HG03558 (cell line): ENCODE measurements around the gene USP32.
A peak's percentile ranks its signal among the peaks of the same experiment; 100 is the strongest.
"Not testable (repeated sequence)": the region's sequence is repeated elsewhere in the genome, so short reads cannot be mapped to it uniquely, and the experiment has no call there.

Experiments used
- ATAC-seq: cut with Tn5 transposase; IDR thresholded peaks from one replicate; pipeline ENCODE4 v1.9.1; 2021; ENCODE audit warnings: moderate number of reproducible peaks; ENCODE audit not compliant: unreplicated experiment; ENCODE audit errors: extremely low read depth

Gene USP32, protein sequence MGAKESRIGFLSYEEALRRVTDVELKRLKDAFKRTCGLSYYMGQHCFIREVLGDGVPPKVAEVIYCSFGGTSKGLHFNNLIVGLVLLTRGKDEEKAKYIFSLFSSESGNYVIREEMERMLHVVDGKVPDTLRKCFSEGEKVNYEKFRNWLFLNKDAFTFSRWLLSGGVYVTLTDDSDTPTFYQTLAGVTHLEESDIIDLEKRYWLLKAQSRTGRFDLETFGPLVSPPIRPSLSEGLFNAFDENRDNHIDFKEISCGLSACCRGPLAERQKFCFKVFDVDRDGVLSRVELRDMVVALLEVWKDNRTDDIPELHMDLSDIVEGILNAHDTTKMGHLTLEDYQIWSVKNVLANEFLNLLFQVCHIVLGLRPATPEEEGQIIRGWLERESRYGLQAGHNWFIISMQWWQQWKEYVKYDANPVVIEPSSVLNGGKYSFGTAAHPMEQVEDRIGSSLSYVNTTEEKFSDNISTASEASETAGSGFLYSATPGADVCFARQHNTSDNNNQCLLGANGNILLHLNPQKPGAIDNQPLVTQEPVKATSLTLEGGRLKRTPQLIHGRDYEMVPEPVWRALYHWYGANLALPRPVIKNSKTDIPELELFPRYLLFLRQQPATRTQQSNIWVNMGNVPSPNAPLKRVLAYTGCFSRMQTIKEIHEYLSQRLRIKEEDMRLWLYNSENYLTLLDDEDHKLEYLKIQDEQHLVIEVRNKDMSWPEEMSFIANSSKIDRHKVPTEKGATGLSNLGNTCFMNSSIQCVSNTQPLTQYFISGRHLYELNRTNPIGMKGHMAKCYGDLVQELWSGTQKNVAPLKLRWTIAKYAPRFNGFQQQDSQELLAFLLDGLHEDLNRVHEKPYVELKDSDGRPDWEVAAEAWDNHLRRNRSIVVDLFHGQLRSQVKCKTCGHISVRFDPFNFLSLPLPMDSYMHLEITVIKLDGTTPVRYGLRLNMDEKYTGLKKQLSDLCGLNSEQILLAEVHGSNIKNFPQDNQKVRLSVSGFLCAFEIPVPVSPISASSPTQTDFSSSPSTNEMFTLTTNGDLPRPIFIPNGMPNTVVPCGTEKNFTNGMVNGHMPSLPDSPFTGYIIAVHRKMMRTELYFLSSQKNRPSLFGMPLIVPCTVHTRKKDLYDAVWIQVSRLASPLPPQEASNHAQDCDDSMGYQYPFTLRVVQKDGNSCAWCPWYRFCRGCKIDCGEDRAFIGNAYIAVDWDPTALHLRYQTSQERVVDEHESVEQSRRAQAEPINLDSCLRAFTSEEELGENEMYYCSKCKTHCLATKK (N-terminal part only)

DNA sequence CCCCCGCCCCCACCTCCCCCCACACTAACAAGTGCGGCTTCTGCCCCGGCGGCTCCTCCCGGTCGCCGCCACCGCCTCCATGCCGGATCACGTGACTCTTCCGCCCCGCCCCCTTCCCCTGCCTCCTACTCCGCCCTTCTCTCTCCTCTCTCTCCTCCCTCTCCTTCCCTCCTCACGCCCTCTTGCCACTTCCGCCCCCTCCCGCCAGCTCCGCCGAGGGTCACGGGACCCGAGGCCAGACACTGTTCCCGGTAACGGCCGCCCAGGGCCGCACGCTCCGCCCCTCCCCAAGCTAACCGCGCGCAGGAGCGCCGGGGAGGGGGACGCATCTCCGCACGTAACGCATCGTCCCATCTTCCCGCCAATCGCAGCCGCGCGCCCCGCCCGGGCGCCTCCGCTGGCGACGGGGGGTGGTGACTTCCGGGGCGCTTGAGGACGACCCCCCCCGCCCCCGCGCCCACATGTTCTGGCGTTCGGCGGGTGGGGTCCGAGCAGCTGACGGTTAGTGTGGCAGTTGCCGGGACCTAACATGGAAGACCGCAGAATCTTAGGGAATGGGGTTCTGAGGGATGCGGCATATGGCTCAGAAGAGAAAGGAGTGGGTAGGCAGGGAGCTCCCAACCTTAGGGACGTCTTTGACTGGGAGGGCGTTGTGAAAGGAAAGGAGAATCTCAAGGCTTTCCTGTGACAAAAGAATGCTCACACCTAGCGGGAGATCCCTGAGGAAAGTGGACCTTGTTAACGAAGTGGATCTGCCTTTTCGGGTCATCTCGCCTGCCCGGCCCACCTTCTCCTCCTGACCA is at the start of gene USP32:
Gene USP32, minus strand, starts transcription at position 92 of the 803 bp plus-strand sequence. CDS start 194 bp downstream, outside the sequence.
- peak; percentile 72 for ATAC-seq

DNA sequence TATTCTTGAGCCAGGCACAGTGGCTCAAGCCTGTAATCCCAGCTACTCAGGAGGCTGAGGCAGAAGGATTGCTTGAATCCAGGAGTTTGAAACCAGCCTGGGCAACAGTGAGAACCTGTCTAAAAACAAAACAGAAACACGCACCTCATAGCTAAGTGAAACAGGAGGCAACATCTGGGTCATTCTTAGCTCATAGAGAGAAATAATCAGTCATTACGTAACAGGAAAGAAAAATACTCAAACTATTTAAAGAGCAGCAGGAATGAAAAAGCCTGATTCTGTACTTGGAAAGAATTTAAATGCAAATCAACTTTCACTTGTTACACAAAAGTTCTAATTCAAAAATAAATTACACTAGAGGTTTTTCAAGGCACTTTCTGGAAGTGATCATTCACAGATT is 47.6 kb upstream of the USP32 start:
- ATAC-seq: no peak

DNA sequence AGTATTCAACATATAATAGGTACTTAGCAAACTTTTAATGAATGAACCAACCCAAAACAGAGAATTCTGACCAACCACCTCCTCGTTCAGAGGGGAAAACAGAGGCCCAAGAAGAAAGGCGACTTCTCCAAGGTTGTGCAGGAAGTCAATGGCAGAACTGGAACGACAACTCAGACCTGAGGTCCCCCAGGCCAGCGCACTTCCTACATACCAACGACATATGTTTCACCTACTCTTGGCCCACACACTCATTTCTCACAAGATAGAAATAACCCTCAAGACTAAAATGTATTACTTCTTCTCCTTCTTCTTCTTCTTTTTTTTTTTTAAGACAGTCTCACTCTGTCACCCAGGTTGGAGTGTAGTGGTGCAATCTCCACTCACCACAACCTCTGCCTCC is 44.7 kb upstream of the USP32 start:
- no peak for ATAC-seq

DNA sequence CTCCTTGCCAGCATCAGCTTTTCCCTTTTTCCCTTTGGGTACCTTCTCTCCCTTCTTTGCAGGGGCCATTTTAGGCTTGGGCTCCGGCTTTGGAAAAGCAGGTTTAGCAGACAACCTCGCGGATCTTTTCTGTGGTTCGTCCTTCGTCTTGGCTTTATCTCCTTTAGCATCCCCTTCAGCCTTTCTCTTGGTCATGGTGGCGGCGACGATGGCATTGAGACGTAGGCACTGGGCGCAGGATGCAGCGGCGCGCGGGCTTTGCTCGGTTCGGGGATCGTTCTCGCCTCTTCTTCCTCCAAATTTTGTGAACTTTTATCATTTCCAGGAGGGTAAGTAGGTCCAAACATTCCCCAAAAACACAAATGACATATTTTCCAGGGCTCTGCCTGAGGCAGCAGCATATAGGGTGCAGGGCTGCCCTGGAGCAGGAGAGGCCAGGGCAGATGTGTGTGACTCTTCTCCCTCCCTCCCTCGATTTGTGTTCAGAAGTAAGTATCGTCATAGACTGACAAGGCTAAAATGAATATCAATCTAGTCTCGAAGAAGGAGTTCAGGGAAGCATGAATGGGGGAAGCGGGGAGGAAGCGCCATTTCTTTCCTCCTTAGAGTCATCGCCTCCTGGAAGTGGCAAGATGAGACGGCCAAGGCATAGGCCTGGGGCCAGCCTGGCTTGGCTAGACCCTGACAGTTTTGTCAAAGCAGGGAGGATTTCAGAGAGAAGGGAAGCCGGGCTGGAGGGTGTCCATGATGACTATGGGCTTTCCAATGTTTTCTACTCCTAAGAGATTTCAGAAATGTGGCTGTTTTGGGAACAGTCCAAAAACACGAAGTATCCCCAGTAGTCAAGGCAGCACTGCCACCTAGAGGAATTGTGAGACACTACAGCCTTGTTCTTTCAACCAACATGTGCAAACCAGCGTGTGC is 43.6 kb upstream of the USP32 start:
- no peak for ATAC-seq

DNA sequence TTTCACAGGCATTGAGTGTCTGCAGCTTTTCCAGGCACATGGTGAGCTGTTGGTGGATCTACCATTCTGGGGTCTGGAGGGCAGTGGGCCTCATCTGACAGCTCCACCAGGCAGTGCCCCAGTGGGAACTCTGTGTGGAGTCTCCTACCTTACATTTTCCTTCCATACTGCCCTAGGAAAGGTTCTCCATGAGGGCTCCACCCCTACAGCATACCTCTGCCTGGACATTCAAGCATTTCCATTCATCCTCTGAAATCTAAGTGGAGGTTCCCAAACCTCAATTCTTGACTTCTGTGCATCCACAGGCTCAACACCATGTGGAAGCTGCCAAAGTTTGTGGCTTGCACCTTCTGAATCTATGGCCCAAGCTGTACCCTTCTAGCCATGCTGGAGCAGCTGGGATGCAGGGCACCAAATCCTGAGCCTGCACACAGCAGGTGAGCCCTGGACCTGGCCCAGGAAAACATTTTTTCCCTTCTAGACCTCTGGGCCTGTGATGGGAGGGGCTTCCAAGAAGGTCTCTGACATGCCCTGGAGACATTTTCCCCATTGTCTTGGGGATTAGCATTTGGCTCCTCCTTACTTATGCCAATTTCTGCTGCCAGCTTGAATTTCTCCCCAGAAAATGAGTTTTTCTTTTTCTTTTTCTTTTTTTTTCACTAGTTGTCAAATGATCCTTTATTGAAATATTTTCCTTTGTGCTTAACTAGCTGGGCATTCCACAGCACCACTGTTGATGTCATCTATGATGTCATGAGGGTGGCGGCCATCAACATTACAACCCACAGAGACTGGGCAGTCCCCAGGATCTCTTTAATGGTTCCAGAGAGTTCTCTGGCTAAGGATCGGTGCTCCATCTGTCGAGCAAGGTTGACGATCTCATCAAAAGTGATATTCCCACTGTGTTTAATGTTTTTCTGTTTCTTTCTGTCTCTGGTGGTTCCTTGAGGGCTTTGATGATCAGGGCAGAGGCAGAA is 41.4 kb upstream of the USP32 start:
- ATAC-seq: not testable (repeated sequence)

DNA sequence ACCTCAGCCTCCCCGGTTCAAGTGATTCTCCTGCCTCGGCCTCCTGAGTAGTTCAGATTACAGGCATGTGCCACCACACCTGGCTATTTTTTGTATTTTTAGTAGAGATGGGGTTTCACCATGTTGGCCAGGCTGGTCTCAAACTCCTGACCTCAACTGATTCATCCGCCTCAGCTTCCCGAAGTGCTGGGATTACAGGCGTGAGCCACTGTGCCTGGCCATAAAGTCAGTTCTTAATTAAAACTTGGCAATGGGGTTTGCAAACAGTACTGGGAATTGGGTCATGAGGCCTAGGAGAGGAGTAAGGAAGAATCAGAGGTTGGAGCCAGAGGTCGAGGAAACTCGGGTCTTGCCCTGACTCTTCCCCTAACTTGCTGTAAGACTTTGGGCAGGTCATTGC is 38.6 kb upstream of the USP32 start:
- not testable (repeated sequence) for ATAC-seq

DNA sequence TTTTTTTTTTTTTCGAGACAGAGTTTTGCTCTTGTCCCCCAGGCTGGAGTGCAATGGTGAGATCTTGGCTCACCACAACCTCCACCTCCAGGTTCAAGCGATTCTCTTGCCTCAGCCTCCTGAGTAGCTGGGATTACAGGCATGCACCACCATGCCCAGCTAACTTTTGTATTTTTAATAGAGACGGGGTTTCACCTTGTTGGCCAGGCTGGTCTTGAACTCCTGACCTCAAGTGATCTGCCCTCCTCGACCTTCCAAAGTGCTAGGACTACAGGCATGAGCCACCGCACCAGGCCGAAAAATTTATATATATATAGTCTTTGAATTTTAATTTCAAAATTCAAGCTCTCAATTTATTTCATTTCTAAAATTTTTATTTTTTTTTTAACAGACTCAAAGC is 36.6 kb upstream of the USP32 start:
- not testable (repeated sequence) for ATAC-seq

DNA sequence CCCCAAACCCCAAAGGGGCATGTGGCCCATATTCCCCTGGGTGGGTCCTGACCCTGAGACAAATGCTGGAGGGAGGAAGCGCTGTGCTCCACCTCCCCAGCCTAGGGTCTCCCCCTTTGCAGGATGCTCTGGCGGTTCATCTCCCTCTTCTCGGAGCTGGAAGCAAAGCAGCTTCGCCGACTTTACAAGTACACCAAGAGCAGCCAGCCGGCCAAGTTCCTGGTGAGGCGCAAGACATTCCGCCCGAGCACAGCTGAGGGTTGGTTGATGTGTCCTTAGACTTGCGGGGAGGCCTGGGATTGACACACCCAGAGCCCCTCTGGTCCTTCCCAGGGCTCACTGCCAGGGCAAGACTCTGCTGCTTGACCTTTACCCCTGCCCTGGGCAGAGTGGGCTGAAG is 34.7 kb upstream of the USP32 start:
- ATAC-seq: no peak

DNA sequence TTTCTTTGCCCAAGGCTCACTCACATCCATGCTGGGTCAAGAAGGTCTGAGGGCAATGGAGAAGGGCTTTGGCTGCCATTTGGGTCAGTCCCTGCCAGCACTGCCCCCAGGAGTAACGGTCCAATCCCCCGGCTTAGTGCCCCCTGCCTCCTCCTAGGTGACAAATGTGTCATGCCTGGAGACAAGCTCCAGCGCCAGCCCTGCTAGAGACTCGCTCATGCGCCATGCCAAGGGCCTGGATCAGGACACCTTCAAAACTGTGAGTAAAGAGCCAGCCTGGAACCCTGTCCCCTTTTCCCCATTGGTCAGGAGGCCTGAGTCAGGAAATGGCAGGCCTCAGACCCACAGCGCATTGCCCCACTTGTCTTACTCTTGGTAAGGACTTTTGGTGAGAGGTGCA is 33.7 kb upstream of the USP32 start:
- ATAC-seq: no peak

DNA sequence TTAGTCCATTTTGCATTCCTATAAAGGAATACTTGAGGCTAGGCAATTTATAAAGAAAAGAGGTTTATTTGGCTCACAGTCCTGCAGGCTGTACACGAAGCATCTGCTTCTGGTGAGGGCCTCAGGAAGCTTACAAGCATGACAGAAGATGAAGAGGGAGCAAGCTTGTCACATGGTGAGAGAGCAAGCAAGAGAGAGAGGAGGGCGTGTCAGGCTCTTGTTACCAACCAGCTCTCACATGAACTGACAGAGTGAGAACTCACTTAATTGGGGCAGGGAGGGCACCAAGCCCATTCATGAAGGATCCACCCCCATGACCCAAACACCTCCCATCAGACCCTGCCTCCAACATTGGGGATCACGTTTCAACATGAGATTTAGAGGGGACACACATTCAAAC is 31.9 kb upstream of the USP32 start:
- ATAC-seq: no peak

DNA sequence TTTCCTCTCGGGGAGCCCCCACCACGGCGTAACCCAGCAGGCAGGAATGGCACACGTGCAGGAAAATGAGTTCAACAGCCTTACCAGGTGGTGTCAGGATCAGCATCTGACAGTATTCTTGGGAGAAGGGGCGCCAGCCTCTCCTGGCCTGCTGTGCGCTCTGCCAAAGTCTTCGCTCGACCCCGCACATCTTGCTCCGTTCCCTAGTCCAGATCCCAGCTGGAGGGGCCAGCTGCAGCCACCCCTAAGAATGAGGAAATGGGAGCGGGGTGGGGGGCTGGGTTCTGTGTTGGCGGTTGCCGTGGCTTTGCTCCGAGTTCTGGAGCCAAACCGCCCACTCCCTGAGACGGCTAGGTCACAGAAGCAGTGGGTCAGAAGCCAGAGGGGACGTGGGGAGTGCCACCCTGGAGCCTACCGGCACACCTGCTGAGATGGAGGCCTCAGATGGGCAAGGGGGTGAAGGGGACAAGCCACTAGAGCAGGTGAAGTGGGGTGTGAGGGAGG is 30.3 kb upstream of the USP32 start, which contains the start of gene CHCT1:
Gene CHCT1, plus strand, starts transcription at position 328 of the 504 bp plus-strand sequence. Its CDS starts 104 bp downstream, at position 432.
- ATAC-seq: no peak

DNA sequence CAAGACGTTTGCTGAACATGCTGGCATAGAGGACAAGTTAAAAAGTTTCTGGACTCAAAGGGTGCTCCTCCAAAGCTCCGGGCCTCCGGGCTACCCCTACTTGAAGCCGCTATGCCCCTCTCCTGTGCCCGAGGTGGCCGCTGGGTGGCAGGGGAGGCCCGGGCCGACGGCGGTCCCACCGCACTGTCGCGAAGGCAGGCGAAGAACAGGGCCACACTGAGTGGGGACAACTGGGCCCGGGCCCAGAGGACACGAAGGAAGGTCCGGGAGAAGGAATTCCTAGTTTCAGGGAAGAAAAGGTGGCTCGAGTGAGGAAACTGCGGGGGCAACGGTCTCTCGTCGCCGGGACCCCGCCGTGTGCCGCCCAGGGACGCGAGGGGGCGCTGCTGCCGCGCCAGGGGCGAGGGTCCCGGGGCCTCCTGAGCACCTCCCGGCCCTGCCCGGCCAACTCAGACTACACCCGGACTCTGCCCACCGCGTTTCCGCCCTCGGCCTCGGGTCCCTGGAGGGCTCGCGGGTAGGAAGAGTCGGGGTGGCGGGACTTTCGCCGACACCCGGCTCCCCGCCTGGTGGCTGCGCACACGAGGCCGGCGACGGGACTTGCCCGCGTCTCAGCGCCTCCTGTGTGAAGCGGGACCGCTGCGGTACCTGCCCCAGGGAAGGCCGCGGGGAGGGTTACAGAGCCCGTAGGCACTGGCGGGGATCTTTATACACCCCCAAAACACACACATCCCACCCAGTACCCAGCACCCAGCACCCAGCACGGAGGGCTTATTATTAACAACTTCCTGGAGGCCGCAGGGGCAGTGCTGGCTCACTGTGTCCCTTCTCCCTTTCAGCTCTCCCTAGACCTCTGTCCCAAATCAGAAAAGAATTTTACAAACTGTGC is 29.6 kb upstream of the USP32 start:
- peak; percentile 61 for ATAC-seq

DNA sequence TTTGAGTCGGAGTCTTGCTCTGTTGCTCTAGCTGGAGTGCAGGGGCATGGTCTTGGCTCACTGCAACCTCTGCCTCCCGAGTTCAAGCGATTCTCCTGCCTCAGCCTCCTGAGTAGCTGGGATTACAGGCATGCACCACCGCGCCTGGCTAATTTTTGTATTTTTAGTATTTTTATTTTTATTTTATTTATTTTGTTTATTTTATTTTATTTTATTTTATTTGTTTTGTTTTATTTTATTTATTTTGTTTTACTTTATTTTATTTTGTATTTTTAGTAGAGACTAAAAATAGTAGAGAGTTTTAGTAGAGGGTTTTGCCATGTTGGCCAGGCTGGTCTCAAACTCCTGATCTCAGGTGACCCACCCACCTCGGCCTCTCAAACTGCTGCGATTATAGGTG is 27.9 kb upstream of the USP32 start:
- ATAC-seq: not testable (repeated sequence)

DNA sequence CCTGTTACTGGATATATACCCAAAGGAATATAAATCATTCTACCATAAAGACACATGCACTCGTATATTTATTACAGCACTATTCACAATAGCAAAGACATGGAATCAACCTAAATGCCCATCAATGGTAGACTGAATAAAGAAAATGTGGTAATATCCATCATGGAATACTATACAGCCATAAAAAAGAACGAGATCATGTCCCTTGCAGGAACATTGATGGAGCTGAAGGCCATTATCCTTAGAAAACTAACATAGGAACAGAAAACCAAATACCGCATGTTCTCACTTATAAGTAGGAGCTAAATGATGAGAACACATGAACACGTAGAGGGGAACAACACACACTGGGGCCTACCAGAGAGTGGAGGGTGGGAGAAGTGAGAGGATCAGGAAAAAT is 27.1 kb upstream of the USP32 start:
- ATAC-seq: not testable (repeated sequence)

DNA sequence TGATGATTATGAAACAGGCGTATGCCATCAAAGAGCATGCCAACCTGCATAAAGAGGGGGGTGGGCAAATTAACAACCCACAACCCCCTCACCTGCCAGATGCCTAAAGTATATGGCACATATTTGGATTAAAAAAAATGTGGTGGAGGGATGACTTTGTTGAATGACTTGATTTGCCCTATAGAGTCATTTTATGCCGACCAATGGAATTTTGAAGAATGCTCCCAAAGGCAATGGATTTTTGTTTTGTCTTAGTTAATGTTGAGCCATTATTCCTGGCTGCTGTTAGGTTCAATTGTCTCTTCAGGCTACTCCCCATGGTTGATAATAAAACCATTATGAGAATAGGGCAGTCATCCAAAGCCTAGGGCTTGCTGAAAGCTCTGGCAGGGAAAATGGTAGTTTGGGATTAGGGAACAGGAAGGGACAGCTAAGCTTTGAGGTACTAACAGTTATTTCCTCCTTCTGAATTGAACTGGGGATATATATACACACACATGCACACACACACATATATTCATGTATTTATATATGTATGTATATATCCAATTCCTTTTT is 24.5 kb upstream of the USP32 start:
- no peak for ATAC-seq

DNA sequence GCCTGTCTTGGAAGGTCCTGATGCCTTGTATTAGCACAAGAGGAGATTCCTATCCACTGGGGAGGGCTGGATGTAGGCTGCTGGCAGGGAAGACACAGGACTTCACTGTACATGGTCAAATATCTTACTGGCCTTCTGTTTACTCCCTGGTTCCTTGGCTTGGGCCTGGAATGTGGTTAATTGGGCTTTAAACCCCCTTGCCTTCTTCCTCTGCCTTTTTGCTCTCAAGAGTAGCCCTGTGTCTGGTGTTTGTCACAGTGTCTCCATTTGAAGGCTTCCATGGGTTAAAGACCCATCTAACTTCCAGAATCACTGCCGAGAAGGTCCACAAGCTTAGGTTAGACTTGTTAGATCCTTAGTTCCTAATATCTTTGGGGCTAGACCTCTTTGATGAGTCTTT is 23.2 kb upstream of the USP32 start:
- no peak for ATAC-seq
